ENCODE measurements around the gene GPR32.
A peak's percentile ranks its signal among the peaks of the same experiment; 100 is the strongest.
"Not testable (repeated sequence)": the region's sequence is repeated elsewhere in the genome, so short reads cannot be mapped to it uniquely, and the experiment has no call there.

GPR32 gene

DNA sequence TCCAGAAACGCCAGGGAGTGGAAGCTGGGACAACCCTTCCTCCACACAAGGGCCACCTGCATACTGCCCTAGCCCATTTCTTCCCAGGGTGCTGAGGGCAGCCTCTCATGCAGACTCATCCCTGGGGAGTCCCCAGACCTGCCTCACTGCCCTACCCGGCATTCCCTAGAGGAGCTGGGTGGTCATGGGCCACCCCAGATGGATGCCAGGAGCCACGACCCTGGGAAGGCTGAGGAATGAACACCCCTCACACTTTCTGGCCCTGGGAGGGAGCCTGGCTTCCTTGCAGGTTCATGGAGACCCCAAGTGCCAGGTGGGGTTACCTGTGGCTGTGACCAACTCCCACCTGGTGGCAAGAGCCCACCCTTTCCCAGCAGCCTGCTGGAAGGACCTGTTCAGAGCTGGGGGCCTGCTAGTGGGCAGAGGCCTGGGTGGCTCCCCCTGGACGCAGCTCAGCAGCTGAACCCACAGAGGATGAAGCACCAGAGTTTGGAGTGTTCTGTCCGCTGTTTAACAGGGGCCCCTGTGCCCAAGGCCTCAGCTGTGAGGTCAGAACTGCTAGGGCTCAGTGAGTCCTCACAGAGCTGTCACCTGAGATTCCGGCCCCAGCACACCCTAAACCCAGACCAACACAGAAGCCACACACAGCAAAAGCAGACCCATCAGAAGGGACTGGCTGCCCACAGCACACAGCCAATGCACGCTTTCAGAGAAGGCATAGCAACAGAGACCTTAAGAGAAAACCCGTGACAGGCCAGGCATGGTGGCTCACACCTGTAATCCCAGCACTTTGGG lies 26.6 kb downstream of the GPR32 start:
- DNase-seq (ENCODE audit: low read depth): no peak
- H3K36me3 ChIP-seq (ENCODE audit: control insufficient read depth, insufficient read depth, low read length, severe bottlenecking): peaks cover 36% of the 10 kb centered on the region
- no peaks in the 10 kb centered on the region for H3K4me1 ChIP-seq (ENCODE audit: control insufficient read depth, insufficient read depth, low read length)

DNA sequence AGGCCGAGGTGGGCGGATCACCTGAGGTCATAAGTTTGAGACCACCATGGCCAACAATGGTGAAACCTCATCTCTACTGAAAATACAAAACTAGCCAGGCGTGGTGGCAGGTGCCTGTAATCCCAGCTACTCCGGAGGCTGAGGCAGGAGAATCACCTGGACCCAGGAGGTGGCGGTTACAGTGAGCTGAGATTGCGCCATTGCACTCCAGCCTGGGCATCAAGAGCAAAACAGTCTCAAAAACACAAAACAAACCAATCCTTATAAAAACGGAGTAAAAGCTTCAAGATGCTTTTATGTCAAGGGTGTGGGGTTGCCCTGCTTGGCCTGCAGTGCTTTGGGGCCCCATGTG lies 27.1 kb downstream of the GPR32 start:
- Histone ChIP-seq H3K4me1 (ENCODE audit: control insufficient read depth, insufficient read depth, low read length) (peaks cover 1% of the 10 kb centered on the region), H3K36me3 (ENCODE audit: control insufficient read depth, insufficient read depth, low read length, severe bottlenecking) (peaks cover 39% of the 10 kb centered on the region), H3K4me3 (ENCODE audit: low read length) (no peak overlapping the region), H3K9ac (ENCODE audit: low read length) (no peak overlapping the region), H3K27me3 (replicated peaks; ENCODE audit: control insufficient read depth, insufficient read depth, low read length) (no peaks in the 10 kb centered on the region), H3K9me3 (ENCODE audit: control insufficient read depth, low read length) (no peaks in the 10 kb centered on the region)
- DNase-seq (ENCODE audit: low read depth): no peak

More for the DNA sequence above, 26.6 kb downstream of the GPR32 start:
- Histone ChIP-seq H3K9me3 (ENCODE audit: control insufficient read depth, low read length) (no peaks in the 10 kb centered on the region), H3K4me3 (ENCODE audit: low read length) (no peak overlapping the region), H3K27me3 (replicated peaks; ENCODE audit: control insufficient read depth, insufficient read depth, low read length) (no peaks in the 10 kb centered on the region), H3K9ac (ENCODE audit: low read length) (no peak overlapping the region)

DNA sequence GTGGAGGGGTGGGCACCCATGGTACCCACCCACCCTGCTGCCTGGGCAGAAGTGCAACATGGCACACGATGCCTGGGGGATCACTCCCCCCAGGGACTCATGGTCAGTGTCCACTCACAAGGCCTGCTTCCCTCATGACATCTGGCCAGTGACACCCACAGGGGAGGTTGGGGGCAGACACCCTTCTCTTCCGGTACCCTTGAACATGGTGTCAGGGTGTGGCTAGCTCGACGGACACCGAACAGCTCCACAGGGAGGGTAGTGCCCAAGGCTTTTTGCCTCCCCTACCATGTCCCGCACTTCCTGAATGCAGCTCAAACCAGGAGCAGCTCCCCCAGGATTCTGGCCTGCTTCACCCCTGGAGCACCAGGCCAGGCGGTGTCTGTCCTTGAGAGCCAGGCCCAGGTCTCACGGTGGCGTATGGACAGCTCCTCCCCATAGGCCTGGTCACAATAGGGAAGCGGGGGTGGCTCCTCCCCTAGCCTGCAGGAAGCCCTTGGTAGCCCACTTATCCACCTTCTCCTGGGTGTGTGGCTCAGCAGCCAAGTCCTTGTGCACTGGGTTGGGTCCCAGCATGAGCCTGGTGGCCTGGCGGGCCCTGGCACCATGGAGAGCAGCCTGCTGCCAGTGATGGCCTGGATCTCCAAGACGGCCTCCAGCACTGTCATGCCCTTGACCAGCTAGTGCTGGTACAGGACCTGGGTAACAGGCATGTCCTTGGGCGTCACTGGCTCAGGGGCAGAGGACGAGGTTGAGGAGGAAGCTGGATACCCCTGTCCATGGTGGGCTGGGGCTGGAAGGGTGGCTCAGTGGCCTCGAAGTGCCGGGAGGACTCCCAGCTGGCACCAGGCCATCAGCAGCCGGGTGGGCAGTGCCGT lies 27.8 kb downstream of the GPR32 start:
- Histone ChIP-seq H3K27me3 (replicated peaks; ENCODE audit: control insufficient read depth, insufficient read depth, low read length) (no peaks in the 10 kb centered on the region), H3K9me3 (ENCODE audit: control insufficient read depth, low read length) (no peaks in the 10 kb centered on the region), H3K9ac (ENCODE audit: low read length) (no peak overlapping the region), H3K36me3 (ENCODE audit: control insufficient read depth, insufficient read depth, low read length, severe bottlenecking) (peaks cover 39% of the 10 kb centered on the region), H3K4me1 (ENCODE audit: control insufficient read depth, insufficient read depth, low read length) (peaks cover 7% of the 10 kb centered on the region), H3K4me3 (ENCODE audit: low read length) (no peak overlapping the region)
- DNase-seq (ENCODE audit: low read depth): no peak

DNA sequence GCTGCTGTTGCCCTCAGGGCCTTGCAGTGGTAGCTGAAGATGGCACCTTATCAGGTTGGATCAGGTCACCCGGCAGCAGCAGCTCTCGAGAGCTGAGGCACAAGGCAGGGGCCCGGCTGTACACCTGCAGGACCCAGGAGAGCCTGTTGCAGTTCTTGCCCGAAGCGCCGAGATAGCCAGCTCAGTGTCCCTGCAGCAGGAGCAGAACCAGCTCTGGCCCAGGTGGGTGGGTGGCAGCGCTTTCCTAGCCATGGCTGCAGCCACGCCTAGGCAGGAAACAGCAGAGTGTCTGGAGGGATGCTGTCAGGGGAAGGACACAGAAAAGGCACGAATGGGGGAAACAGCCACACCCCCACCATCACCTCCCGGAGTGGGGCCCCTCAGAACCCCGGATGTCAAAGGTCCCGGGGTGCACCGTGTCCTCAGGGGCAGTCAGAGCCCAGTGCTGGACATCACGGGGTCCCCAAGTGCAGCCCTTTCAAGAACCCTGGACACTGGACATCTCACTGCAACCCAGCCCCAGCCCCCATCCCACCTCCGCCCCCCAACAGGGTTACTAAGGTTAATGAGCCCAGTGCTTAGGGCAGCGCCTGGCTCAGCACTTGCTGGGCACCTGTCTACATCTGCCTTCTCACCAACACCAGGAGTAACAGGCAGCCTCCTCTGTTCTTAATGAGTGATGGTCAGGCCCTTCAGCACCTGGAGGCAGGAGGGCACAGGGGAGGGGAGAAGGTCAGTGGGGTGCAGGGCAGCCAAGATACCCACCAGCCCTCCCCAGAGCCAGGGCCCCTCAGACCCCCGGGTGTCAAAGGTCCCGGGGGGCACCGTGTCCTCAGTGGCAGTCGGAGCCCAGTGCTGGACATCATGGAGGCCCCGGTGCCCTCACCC lies 28.6 kb downstream of the GPR32 start:
- Histone ChIP-seq H3K4me3 (ENCODE audit: low read length) (no peak overlapping the region), H3K9me3 (ENCODE audit: control insufficient read depth, low read length) (no peaks in the 10 kb centered on the region), H3K9ac (ENCODE audit: low read length) (no peak overlapping the region), H3K27me3 (replicated peaks; ENCODE audit: control insufficient read depth, insufficient read depth, low read length) (no peaks in the 10 kb centered on the region), H3K4me1 (ENCODE audit: control insufficient read depth, insufficient read depth, low read length) (peaks cover 15% of the 10 kb centered on the region), H3K36me3 (ENCODE audit: control insufficient read depth, insufficient read depth, low read length, severe bottlenecking) (peaks cover 39% of the 10 kb centered on the region)
- no peak for DNase-seq (ENCODE audit: low read depth)

DNA sequence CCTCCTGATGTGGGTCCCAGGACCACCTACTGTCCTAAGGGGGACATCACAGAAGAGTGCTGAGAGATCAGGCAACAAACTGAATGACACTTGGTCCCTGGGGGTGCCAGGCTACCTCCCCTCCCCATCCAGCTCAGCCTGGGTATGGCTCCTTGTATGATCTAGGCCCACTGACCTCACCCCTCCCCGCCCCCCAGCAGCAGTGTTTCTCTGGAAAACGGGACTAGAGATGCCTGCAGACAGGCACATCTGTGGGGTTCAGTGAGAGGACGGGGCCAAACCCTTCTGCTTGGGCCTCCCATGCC lies 29.2 kb downstream of the GPR32 start:
- H3K4me3 ChIP-seq (ENCODE audit: low read length): no peak overlapping the region
- no peak for DNase-seq (ENCODE audit: low read depth)
- peaks cover 15% of the 10 kb centered on the region for H3K4me1 ChIP-seq (ENCODE audit: control insufficient read depth, insufficient read depth, low read length)
- no peaks in the 10 kb centered on the region for H3K27me3 ChIP-seq (replicated peaks; ENCODE audit: control insufficient read depth, insufficient read depth, low read length)
- H3K9me3 ChIP-seq (ENCODE audit: control insufficient read depth, low read length): no peaks in the 10 kb centered on the region
- peaks cover 39% of the 10 kb centered on the region for H3K36me3 ChIP-seq (ENCODE audit: control insufficient read depth, insufficient read depth, low read length, severe bottlenecking)
- H3K9ac ChIP-seq (ENCODE audit: low read length): no peak overlapping the region

DNA sequence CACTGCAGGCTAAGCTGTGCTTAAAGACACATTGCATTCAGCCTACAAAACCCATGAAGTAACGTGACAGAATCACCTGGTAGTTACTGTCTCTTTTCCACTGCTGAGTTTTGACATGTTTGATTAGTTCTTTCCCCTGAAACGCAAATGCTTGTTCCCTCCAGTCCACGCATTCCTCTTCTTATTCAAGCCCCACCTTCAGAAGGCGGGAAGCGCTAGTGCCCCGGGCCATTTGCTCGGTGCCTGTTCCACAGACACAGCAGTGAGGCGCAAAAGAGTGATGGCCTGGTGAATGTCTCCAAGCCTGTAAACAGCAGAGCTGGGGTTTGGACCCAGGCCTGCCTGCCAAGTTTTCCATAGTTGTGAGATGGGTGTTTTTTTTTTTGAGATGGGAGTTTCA lies 30.8 kb downstream of the GPR32 start:
- DNase-seq (ENCODE audit: low read depth): no peak
- Histone ChIP-seq H3K4me3 (ENCODE audit: low read length) (no peak overlapping the region), H3K27me3 (replicated peaks; ENCODE audit: control insufficient read depth, insufficient read depth, low read length) (no peaks in the 10 kb centered on the region), H3K4me1 (ENCODE audit: control insufficient read depth, insufficient read depth, low read length) (peaks cover 15% of the 10 kb centered on the region), H3K9me3 (ENCODE audit: control insufficient read depth, low read length) (no peaks in the 10 kb centered on the region), H3K36me3 (ENCODE audit: control insufficient read depth, insufficient read depth, low read length, severe bottlenecking) (peaks cover 39% of the 10 kb centered on the region), H3K9ac (ENCODE audit: low read length) (no peak overlapping the region)

DNA sequence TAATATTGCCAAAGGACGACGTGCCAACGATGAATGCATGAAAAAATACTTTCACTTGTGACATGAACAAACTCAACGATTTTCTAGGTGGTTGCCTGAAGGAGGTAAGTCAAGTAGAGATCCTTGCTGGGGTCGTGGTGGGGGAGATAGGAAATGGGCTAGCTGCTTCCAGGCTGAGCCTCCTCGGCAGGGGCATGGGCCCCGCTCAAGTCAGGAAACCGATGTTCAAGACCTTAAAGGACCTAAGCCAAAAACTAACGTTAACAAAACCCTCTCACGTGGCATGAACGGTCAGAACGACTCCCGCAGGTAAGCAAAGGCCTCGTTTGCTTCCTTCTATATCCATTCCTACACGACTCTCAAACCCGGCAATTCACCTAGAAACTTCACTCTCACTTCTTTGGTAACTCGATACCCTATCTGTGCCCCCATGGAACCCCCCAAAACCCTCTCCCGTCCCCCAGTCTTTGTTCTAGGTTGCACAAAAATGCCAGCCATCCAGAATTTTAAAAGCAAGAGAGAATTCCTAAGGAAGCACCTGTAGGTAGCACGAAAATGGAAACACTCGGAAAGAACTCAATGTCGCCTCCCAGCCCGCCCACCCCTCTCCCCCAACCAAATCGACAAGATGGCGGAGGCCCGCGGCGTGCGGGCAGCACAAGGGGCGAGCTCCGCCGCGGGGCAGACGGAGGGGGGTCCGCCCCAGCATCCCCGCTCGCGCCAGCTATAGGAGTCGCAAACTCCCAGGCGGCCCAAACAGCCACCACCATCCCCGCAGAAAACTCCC lies 33.6 kb downstream of the GPR32 start:
- DNase-seq (ENCODE audit: low read depth): peak; percentile 55
- Histone ChIP-seq H3K27me3 (replicated peaks; ENCODE audit: control insufficient read depth, insufficient read depth, low read length) (no peaks in the 10 kb centered on the region), H3K4me1 (ENCODE audit: control insufficient read depth, insufficient read depth, low read length) (peaks cover 15% of the 10 kb centered on the region), H3K4me3 (ENCODE audit: low read length) (peak overlapping the region; percentile 99), H3K9me3 (ENCODE audit: control insufficient read depth, low read length) (no peaks in the 10 kb centered on the region), H3K9ac (ENCODE audit: low read length) (peak overlapping the region; percentile 100), H3K36me3 (ENCODE audit: control insufficient read depth, insufficient read depth, low read length, severe bottlenecking) (peaks cover 20% of the 10 kb centered on the region)

DNA sequence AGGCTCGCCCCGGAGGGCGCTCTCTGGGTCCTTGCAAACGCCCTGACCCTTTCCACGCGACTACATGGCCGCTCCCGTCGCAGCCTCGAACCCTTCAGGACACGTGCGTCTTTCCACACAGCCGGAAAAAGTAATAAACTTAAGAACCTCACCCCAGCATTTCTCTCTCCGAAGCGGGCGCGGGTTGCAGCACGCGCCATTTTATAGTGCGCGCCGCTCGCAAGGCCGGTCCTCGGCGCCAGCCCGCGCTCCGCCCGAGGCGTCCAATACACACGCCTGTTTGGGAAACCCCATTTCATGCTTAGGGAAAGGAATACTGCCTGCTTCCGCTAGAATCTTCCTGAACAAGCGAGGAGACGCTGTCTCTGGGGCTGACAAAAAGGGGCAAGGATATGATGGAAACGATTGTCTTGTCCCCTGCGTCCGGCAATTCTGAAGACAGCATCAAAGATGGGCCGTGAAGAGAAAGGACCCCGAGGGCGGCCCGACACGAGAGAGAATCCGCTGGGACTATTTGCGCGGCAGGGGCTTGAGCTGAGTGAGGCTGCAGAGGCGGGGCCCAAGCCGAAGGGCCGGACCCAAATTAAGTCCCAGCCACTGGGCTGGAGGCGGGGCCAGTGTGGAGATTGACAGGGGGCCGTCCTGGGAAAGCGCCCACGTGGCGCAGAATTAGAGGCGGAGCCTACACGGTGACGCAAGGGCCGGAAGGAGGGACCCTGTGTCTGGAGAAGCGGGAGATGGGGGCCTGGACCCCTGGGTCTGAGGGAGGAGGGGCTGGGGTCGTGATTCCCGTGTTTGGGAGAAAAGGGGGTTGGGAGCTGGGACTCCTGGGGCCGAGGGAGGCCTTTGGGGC lies 34.4 kb downstream of the GPR32 start:
- no peaks in the 10 kb centered on the region for H3K9me3 ChIP-seq (ENCODE audit: control insufficient read depth, low read length)
- peaks cover 14% of the 10 kb centered on the region for H3K36me3 ChIP-seq (ENCODE audit: control insufficient read depth, insufficient read depth, low read length, severe bottlenecking)
- peaks cover 15% of the 10 kb centered on the region for H3K4me1 ChIP-seq (ENCODE audit: control insufficient read depth, insufficient read depth, low read length)
- peak overlapping the region; percentile 100 for H3K9ac ChIP-seq (ENCODE audit: low read length)
- no peaks in the 10 kb centered on the region for H3K27me3 ChIP-seq (replicated peaks; ENCODE audit: control insufficient read depth, insufficient read depth, low read length)
- DNase-seq (ENCODE audit: low read depth): peak; percentile 100
- peak overlapping the region; percentile 99 for H3K4me3 ChIP-seq (ENCODE audit: low read length)

DNA sequence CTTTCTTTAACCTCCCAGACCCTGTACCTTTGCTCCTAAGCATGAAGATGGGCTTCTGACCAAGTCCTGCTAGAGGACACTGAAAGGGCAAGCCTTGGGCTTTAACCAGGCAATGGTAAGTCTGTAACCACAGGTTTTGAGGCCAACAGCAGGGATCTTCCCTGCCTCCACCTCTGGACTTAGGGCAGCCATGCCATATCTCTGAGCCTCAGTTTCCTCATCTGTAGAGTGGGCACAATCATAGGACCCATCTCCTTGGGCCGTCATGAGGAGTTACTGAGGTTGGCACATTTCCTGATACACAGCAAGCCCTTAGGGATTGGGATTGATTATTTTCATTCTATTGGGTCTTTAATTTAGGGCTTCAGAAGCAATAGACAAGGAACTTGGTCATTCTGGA lies 38.6 kb downstream of the GPR32 start:
- no peak overlapping the region for H3K9ac ChIP-seq (ENCODE audit: low read length)
- H3K27me3 ChIP-seq (replicated peaks; ENCODE audit: control insufficient read depth, insufficient read depth, low read length): peaks cover 7% of the 10 kb centered on the region
- no peaks in the 10 kb centered on the region for H3K36me3 ChIP-seq (ENCODE audit: control insufficient read depth, insufficient read depth, low read length, severe bottlenecking)
- H3K9me3 ChIP-seq (ENCODE audit: control insufficient read depth, low read length): no peaks in the 10 kb centered on the region
- no peak overlapping the region for H3K4me3 ChIP-seq (ENCODE audit: low read length)
- no peaks in the 10 kb centered on the region for H3K4me1 ChIP-seq (ENCODE audit: control insufficient read depth, insufficient read depth, low read length)
- DNase-seq (ENCODE audit: low read depth): no peak

DNA sequence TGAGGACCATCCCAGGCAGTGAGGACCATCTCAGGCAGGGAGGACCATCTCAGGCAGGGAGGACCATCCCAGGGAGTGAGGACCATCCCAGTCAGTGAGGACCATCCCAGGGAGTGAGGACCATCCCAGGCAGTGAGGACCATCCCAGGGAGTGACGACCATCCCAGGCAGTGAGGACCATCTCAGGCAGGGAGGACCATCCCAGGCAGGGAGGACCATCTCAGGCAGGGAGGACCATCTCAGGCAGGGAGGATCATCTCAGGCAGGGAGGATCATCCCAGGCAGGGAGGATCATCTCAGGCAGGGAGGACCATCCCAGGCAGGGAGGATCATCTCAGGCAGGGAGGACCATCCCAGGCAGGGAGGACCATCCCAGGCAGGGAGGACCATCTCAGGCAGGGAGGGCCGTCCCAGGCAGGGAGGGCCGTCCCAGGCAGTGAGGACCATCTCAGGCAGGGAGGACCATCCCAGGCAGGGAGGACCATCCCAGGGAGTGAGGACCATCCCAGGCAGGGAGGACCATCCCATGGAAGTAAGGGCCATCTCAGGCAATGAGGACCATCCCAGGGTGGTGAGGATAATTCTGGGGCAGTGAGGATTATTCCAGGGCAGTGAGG lies 41.5 kb downstream of the GPR32 start:
- H3K27me3 ChIP-seq (replicated peaks; ENCODE audit: control insufficient read depth, insufficient read depth, low read length): peaks cover 18% of the 10 kb centered on the region
- H3K4me1 ChIP-seq (ENCODE audit: control insufficient read depth, insufficient read depth, low read length); DNase-seq (ENCODE audit: low read depth); H3K9ac ChIP-seq (ENCODE audit: low read length); H3K36me3 ChIP-seq (ENCODE audit: control insufficient read depth, insufficient read depth, low read length, severe bottlenecking); H3K4me3 ChIP-seq (ENCODE audit: low read length); H3K9me3 ChIP-seq (ENCODE audit: control insufficient read depth, low read length): not testable (repeated sequence)

Measured in adipocyte (in vitro differentiated cells).